ENCODE measurements around the gene ZNF160.
A peak's percentile ranks its signal among the peaks of the same experiment; 100 is the strongest.

ZNF160 gene

DNA sequence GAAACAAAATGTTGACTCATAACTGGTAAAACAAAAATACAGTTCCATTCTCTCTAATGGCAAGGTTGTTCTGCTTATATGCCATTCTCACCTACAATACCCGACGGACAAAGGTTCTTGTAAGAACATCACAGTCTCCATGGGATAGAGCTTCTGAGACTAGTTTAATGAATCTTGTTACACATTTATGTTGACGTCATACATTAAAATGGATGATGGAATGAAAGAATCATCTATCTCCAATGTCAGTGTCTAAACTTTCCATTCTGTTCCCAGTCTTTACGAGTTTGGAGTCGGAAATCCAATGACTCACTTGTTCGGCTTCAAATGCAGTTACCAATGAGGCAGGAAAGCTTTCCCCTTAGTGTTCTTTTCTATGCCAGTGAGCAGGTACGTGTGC is 17.7 kb downstream of the ZNF160 start:
- 0 out of 2 replicates have a peak, but pooled peaks cover 2% of the 10 kb centered on the region for H3K36me3 ChIP-seq
- H3K4me1 ChIP-seq: no peaks in the 10 kb centered on the region
- H3K27me3 ChIP-seq: no peaks in the 10 kb centered on the region
- H3K4me3 ChIP-seq (ENCODE audit: low read depth, low read length): no peak overlapping the region
- no peaks in the 10 kb centered on the region for H3K9me3 ChIP-seq
- TF ChIP-seq, protein P1, sequence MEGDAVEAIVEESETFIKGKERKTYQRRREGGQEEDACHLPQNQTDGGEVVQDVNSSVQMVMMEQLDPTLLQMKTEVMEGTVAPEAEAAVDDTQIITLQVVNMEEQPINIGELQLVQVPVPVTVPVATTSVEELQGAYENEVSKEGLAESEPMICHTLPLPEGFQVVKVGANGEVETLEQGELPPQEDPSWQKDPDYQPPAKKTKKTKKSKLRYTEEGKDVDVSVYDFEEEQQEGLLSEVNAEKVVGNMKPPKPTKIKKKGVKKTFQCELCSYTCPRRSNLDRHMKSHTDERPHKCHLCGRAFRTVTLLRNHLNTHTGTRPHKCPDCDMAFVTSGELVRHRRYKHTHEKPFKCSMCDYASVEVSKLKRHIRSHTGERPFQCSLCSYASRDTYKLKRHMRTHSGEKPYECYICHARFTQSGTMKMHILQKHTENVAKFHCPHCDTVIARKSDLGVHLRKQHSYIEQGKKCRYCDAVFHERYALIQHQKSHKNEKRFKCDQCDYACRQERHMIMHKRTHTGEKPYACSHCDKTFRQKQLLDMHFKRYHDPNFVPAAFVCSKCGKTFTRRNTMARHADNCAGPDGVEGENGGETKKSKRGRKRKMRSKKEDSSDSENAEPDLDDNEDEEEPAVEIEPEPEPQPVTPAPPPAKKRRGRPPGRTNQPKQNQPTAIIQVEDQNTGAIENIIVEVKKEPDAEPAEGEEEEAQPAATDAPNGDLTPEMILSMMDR (IDR thresholded peaks at IDR 0.05; ENCODE audit: low read depth, low read length): no peak
- DNase-seq: no peak

DNA sequence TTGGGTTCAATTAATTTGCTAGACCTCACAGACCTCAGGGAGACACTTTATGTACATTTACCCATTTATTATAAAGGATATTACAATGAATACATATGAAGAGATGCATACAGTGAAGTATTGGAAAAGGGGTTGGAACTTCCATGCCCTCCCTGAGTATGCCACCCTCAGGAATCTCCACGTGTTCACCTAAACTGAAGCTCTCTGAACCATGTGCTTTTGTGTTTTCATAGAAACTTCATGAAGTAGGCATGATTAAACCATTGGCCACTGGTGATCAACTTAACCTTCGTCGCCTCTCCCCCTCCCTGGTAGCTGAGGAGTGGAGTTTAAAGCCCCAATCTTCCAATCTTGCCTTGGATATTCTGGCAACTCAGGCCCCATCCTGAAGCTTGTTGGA is 20.3 kb downstream of the ZNF160 start:
- Histone ChIP-seq H3K27me3 (no peaks in the 10 kb centered on the region), H3K36me3 (0 out of 2 replicates have a peak, but pooled peaks cover 2% of the 10 kb centered on the region), H3K4me3 (ENCODE audit: low read depth, low read length) (no peak overlapping the region), H3K4me1 (no peaks in the 10 kb centered on the region), H3K9me3 (no peaks in the 10 kb centered on the region)
- TF ChIP-seq, protein P1 (IDR thresholded peaks at IDR 0.05; ENCODE audit: low read depth, low read length): no peak
- no peak for DNase-seq

DNA sequence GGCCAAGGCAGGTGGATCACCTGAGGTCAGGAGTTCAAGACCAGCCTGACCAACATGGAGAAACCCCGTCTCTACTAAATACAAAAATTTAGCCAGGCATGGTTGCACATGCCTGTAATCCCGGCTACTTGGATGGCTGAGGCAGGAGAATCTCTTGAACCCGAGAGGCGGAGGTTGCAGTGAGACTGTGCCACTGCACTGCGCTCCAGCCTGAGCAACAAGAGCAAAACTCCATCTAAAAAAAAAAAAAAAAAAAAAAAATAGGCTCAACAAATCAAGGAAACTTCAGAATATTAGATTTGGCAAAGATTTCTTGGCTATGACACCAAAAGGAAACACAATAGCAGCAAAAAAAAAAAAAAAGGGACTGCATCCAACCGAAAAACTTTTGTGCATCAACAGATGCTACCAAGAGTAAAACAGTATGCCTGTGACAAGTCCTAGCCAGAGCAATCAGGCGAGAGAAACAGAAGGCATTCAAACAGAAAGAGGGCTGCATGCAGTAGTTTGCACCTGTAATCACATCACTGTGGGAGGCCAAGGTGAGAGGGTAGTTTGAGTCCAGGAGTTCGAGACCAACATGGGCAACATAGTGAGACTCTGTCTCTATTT is 23.8 kb downstream of the ZNF160 start:
- no peak for DNase-seq
- no peaks in the 10 kb centered on the region for H3K27me3 ChIP-seq
- TF ChIP-seq, protein P1 (IDR thresholded peaks at IDR 0.05; ENCODE audit: low read depth, low read length): no peak
- no peaks in the 10 kb centered on the region for H3K4me1 ChIP-seq
- no peaks in the 10 kb centered on the region for H3K36me3 ChIP-seq
- H3K9me3 ChIP-seq: no peaks in the 10 kb centered on the region
- H3K4me3 ChIP-seq (ENCODE audit: low read depth, low read length): no peak overlapping the region

DNA sequence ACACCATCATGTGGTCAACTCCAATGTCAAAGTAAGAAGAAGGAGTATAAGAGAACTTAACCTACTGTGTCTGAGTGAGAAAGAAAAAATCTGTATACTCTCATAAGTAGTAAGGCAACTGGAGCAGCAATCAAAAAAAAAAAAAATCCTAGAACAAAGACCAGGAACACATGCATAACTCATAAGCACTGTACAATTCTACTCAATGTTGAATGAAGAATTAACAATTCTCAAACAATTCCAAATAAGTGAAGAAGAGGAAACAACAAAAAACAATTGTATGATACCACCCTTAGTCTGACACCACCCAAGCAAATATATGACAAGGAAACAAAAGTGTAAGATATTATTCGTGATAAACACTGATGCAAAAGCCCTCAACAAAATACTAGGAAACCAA is 24.6 kb downstream of the ZNF160 start:
- no peak for DNase-seq
- Histone ChIP-seq H3K36me3 (peaks cover 6% of the 10 kb centered on the region), H3K4me1 (no peaks in the 10 kb centered on the region), H3K4me3 (ENCODE audit: low read depth, low read length) (no peak overlapping the region), H3K27me3 (no peaks in the 10 kb centered on the region), H3K9me3 (no peaks in the 10 kb centered on the region)
- TF ChIP-seq, protein P1 (IDR thresholded peaks at IDR 0.05; ENCODE audit: low read depth, low read length): no peak

DNA sequence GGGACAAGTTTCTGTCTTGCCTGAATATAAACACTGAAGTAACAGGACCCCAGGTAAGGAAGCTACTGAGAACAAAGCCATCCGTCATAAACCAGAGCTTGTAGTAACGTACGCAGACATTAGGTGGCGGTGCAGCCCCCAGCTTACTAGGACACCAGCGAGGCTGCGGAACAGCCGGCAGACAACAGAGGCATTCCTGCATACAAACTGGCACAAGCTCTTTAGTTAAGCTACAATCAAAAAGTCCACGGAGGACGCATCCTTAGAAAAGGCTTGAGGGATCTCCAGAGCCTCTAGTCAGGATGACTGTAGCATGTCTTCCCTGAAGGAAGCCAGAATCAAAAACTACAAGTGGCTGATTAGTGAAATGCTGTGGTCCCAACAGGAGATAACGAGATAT is 26.2 kb downstream of the ZNF160 start:
- peaks cover 14% of the 10 kb centered on the region for H3K36me3 ChIP-seq

DNA sequence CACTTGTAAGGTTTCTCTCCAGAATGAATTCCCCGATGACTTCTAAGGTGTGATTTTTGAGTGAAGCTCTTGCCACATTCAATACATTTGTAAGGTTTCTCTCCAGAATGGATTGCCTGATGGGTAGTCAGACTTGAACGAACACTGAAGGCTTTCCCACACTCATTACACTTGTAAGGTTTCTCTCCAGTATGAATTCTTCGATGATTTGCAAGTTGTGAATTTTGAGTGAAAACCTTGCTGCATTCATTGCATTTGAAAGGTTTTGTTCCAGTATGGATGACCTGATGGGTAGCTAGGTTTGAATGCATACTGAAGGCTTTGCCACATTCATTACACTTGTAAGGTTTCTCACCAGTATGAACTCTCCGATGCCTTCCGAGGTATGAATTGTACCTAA is 34.4 kb downstream of the ZNF160 start:
- Histone ChIP-seq H3K36me3 (peaks cover 38% of the 10 kb centered on the region), H3K9me3 (peaks cover 3% of the 10 kb centered on the region), H3K4me1 (no peaks in the 10 kb centered on the region), H3K27me3 (no peaks in the 10 kb centered on the region), H3K4me3 (ENCODE audit: low read depth, low read length) (no peak overlapping the region)
- DNase-seq: no peak
- TF ChIP-seq, protein P1 (IDR thresholded peaks at IDR 0.05; ENCODE audit: low read depth, low read length): no peak

More for the DNA sequence above, 26.2 kb downstream of the ZNF160 start:
- Histone ChIP-seq H3K9me3 (no peaks in the 10 kb centered on the region), H3K4me3 (ENCODE audit: low read depth, low read length) (no peak overlapping the region), H3K4me1 (no peaks in the 10 kb centered on the region), H3K27me3 (no peaks in the 10 kb centered on the region)
- DNase-seq: peak; percentile 44
- TF ChIP-seq, protein P1 (IDR thresholded peaks at IDR 0.05; ENCODE audit: low read depth, low read length): peak; percentile 47; the same call in 1 of the 2 replicates
